ENCODE results near the gene AP2M1. TPM values are rescaled to one million over a fixed set of nuclear protein-coding genes. Genes with fewer than 3 reads are reported as not detected.

Gene AP2M1
- total and polyA plus RNA-seq, 4 donors = 153 to 333 (median 251) TPM

- Histone ChIP-seq H3K9me3 (ENCODE audit: control insufficient read depth in 4 of 4, insufficient read depth in 3 of 4, low read length in 3 of 4) (no peaks in the 10 kb centered on the region), H3K27me3 (ENCODE audit: control insufficient read depth in 3 of 3, insufficient read depth in 3 of 3, low read length in 2 of 3) (no peaks in the 10 kb centered on the region), H3K36me3 (ENCODE audit: control insufficient read depth in 4 of 4, insufficient read depth in 4 of 4, low read length in 4 of 4) (peaks cover 19 to 61% (median 59%) of the 10 kb centered on the region in 4 donors), H3K27ac (ENCODE audit: low read depth in 1 of 2, low read length in 1 of 2) (no peak overlapping the region), H3K4me1 (ENCODE audit: control insufficient read depth in 5 of 5, insufficient read depth in 5 of 5, low read length in 5 of 5) (peaks cover 0 to 17% (median 6%) of the 10 kb centered on the region in 5 donors), H3K9ac (ENCODE audit: insufficient read depth in 1 of 2, low read length in 2 of 2) (no peak overlapping the region), H3K4me3 (no peak overlapping the region)
- TF ChIP-seq CTCF (IDR thresholded peaks at IDR 0.05; ENCODE audit: control extremely low read depth, extremely low read depth) = no peak
- ATAC-seq (ENCODE audit: insufficient read depth, low FRiP score) = no peak
- WGBS, 2 donors = 87 to 93% methylated on average over 5 of the region's 5 CpGs
- no peak for DNase-seq
Observed at GRCh38 chr3:184183679-184184078, 9.0 kb downstream of the AP2M1 start.

- TF ChIP-seq CTCF (IDR thresholded peaks at IDR 0.05; ENCODE audit: control extremely low read depth, extremely low read depth) = no peak
- Histone ChIP-seq H3K9me3 (ENCODE audit: control insufficient read depth in 4 of 4, insufficient read depth in 3 of 4, low read length in 3 of 4) (no peaks in the 10 kb centered on the region), H3K9ac (ENCODE audit: insufficient read depth in 1 of 2, low read length in 2 of 2) (no peak overlapping the region), H3K27ac (ENCODE audit: low read depth in 1 of 2, low read length in 1 of 2) (peak overlapping the region in 1 of 2 donors; percentile 86), H3K4me1 (ENCODE audit: control insufficient read depth in 5 of 5, insufficient read depth in 5 of 5, low read length in 5 of 5) (peaks cover 0 to 17% (median 6%) of the 10 kb centered on the region in 5 donors), H3K36me3 (ENCODE audit: control insufficient read depth in 4 of 4, insufficient read depth in 4 of 4, low read length in 4 of 4) (peaks cover 21 to 60% (median 53%) of the 10 kb centered on the region in 4 donors), H3K4me3 (no peak overlapping the region), H3K27me3 (ENCODE audit: control insufficient read depth in 3 of 3, insufficient read depth in 3 of 3, low read length in 2 of 3) (no peaks in the 10 kb centered on the region)
- 96 to 97% methylated on average over 18 of the region's 18 CpGs for WGBS, 2 donors
- DNase-seq (no peak), ATAC-seq (ENCODE audit: insufficient read depth, low FRiP score) (no peak)
Observed at GRCh38 chr3:184184546-184185230, 10.0 kb downstream of the AP2M1 start.

- H3K9me3 ChIP-seq (ENCODE audit: control insufficient read depth in 4 of 4, insufficient read depth in 3 of 4, low read length in 3 of 4) = no peaks in the 10 kb centered on the region
- H3K27ac ChIP-seq (ENCODE audit: low read depth in 1 of 2, low read length in 1 of 2) = peak overlapping the region; percentile 63 to 87
- no peaks in the 10 kb centered on the region for H3K27me3 ChIP-seq (ENCODE audit: control insufficient read depth in 3 of 3, insufficient read depth in 3 of 3, low read length in 2 of 3)
- ATAC-seq (ENCODE audit: insufficient read depth, low FRiP score) (peak; percentile 99), DNase-seq (peak; percentile 100)
- no peak for TF ChIP-seq CTCF (IDR thresholded peaks at IDR 0.05; ENCODE audit: control extremely low read depth, extremely low read depth)
- 5% methylated on average over 54 to 55 of the region's 55 CpGs for WGBS, 2 donors
- H3K4me3 ChIP-seq = peak overlapping the region; percentile 91
- peaks cover 0 to 17% (median 6%) of the 10 kb centered on the region in 5 donors for H3K4me1 ChIP-seq (ENCODE audit: control insufficient read depth in 5 of 5, insufficient read depth in 5 of 5, low read length in 5 of 5)
- peaks cover 24 to 56% (median 49%) of the 10 kb centered on the region in 4 donors for H3K36me3 ChIP-seq (ENCODE audit: control insufficient read depth in 4 of 4, insufficient read depth in 4 of 4, low read length in 4 of 4)
- H3K9ac ChIP-seq (ENCODE audit: insufficient read depth in 1 of 2, low read length in 2 of 2) = peak overlapping the region in 1 of 2 donors; percentile 85
Observed at GRCh38 chr3:184185461-184186183, 11.0 kb downstream of the AP2M1 start.
